ENCODE data around the gene BCOR. TPM values are rescaled to one million over a fixed set of nuclear protein-coding genes. Genes with fewer than 3 reads are reported as not detected.

BCOR gene
- total RNA-seq, 1 experiment from 2014 or later: 0.68 TPM

GRCh38 chrX:40102393-40103381, 4.9 kb upstream of the BCOR start:
- Histone ChIP-seq H3F3A (ENCODE audit: insufficient read depth, low read depth) (no peaks in the 10 kb centered on the region), H4K20me1 (ENCODE audit: insufficient read depth) (no peaks in the 10 kb centered on the region), H3K9me2 (ENCODE audit: insufficient read depth) (no peaks in the 10 kb centered on the region), H3K9me3 (ENCODE audit: insufficient read depth, low read depth) (no peaks in the 10 kb centered on the region), H3K4me3 (no peak overlapping the region), H3K36me3 (ENCODE audit: low read depth) (no peaks in the 10 kb centered on the region), H3K4me1 (replicated peaks; ENCODE audit: insufficient read depth) (peaks cover 8% of the 10 kb centered on the region; the same call in 1 of the 2 replicates), H3K27ac (no peak overlapping the region), H2AFZ (no peak overlapping the region), H3K4me2 (no peak overlapping the region), H3K27me3 (ENCODE audit: insufficient read depth, low read depth) (no peaks in the 10 kb centered on the region), H3K79me2 (ENCODE audit: low read depth) (peaks cover 13% of the 10 kb centered on the region; the same call in 1 of the 2 replicates)
- intact Hi-C loops (cut with micrococcal nuclease; ENCODE audit: unreplicated experiment): no loop called here
- ChIA-PET CTCF (no interaction called here), POLR2A (ENCODE audit: unreplicated experiment) (no interaction called here)
- DNase-seq: no peak
- BruUV-seq (replicated peaks): no TSS peak
- TF ChIP-seq, protein P1, sequence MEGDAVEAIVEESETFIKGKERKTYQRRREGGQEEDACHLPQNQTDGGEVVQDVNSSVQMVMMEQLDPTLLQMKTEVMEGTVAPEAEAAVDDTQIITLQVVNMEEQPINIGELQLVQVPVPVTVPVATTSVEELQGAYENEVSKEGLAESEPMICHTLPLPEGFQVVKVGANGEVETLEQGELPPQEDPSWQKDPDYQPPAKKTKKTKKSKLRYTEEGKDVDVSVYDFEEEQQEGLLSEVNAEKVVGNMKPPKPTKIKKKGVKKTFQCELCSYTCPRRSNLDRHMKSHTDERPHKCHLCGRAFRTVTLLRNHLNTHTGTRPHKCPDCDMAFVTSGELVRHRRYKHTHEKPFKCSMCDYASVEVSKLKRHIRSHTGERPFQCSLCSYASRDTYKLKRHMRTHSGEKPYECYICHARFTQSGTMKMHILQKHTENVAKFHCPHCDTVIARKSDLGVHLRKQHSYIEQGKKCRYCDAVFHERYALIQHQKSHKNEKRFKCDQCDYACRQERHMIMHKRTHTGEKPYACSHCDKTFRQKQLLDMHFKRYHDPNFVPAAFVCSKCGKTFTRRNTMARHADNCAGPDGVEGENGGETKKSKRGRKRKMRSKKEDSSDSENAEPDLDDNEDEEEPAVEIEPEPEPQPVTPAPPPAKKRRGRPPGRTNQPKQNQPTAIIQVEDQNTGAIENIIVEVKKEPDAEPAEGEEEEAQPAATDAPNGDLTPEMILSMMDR (conservative IDR thresholded peaks at IDR 0.05): no peak
- TF ChIP-seq EZH2 (IDR thresholded peaks at IDR 0.05; ENCODE audit: low read depth): no peak

GRCh38 chrX:40101430-40101802, 3.7 kb upstream of the BCOR start:
- Histone ChIP-seq H2AFZ (no peak overlapping the region), H3K4me2 (no peak overlapping the region), H3K9me3 (ENCODE audit: insufficient read depth, low read depth) (no peaks in the 10 kb centered on the region), H3K4me3 (no peak overlapping the region), H3K4me1 (replicated peaks; ENCODE audit: insufficient read depth) (peaks cover 8% of the 10 kb centered on the region; the same call in 1 of the 2 replicates), H4K20me1 (ENCODE audit: insufficient read depth) (no peaks in the 10 kb centered on the region), H3K27me3 (ENCODE audit: insufficient read depth, low read depth) (no peaks in the 10 kb centered on the region), H3K27ac (no peak overlapping the region), H3F3A (ENCODE audit: insufficient read depth, low read depth) (no peaks in the 10 kb centered on the region), H3K36me3 (ENCODE audit: low read depth) (no peaks in the 10 kb centered on the region), H3K79me2 (ENCODE audit: low read depth) (peaks cover 15% of the 10 kb centered on the region), H3K9me2 (ENCODE audit: insufficient read depth) (no peaks in the 10 kb centered on the region)
- CTCF ChIA-PET: no interaction called here
- intact Hi-C loops (cut with micrococcal nuclease; ENCODE audit: unreplicated experiment): no loop called here
- POLR2A ChIA-PET (ENCODE audit: unreplicated experiment): no interaction called here
- no peak for DNase-seq
- no TSS peak for BruUV-seq (replicated peaks)
- TF ChIP-seq, protein P1 (conservative IDR thresholded peaks at IDR 0.05): no peak
- no peak for TF ChIP-seq EZH2 (IDR thresholded peaks at IDR 0.05; ENCODE audit: low read depth)

DNA sequence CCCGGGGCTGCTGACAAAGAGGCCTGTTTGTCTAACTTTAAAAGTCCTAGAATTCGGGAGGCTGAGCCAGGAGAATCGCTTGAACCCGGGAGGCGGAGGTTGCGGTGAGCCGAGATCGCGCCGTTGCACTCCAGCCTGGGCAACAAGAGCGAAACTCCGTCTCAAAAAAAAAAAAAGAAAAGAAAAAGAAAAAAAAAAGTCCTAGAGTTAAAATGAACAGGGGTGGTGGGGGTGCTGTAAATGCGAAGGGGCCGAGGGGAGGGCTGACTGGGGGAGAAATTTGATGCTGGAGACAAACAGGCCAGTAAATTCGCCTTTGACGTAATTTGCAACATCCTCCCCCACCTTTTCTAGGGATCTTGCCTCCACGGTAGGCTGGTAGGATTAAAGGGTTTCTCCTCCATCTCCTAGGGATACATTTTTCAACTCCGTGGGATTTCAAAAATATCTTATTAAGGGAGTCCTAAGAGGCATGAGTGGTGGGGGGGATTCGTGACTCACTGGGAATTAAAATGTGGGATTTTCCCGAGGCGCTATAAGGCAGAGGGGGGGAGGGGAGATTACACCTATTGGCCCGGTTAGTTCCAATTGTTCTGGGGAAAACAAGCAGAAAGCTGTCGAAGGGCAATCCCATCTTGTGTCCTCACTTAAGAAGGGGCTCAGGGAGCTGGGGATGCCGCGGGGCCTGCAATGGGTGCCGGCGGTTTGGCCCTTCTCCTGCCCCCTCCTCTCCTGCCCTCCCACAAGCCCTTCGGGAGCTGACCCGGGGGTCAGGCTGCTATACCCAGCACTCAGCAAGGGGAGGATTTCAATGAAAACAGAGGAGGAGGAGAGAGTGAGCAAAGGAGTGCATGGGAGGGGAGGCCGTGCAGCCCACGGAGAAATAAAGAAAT, 3.0 kb upstream of the BCOR start:
- no peak for DNase-seq
- H3K4me1 ChIP-seq (replicated peaks; ENCODE audit: insufficient read depth): peaks cover 8% of the 10 kb centered on the region; the same call in 1 of the 2 replicates
- H3K79me2 ChIP-seq (ENCODE audit: low read depth): peaks cover 21% of the 10 kb centered on the region
- ChIA-PET POLR2A (ENCODE audit: unreplicated experiment) (no interaction called here), CTCF (no interaction called here)
- no peaks in the 10 kb centered on the region for H3K9me3 ChIP-seq (ENCODE audit: insufficient read depth, low read depth)
- no peak for TF ChIP-seq EZH2 (IDR thresholded peaks at IDR 0.05; ENCODE audit: low read depth)
- TF ChIP-seq, protein P1 (conservative IDR thresholded peaks at IDR 0.05): no peak
- peak overlapping the region; percentile 53 for H3K27ac ChIP-seq
- H3K4me2 ChIP-seq: peak overlapping the region; percentile 68; the same call in 1 of the 2 replicates
- H3K9me2 ChIP-seq (ENCODE audit: insufficient read depth): no peaks in the 10 kb centered on the region
- H4K20me1 ChIP-seq (ENCODE audit: insufficient read depth): no peaks in the 10 kb centered on the region
- peak overlapping the region; percentile 29; the same call in 1 of the 2 replicates for H3K4me3 ChIP-seq
- H3F3A ChIP-seq (ENCODE audit: insufficient read depth, low read depth): no peaks in the 10 kb centered on the region
- BruUV-seq (replicated peaks): no TSS peak
- intact Hi-C loops (cut with micrococcal nuclease; ENCODE audit: unreplicated experiment): no loop called here
- H3K36me3 ChIP-seq (ENCODE audit: low read depth): no peaks in the 10 kb centered on the region
- no peak overlapping the region for H2AFZ ChIP-seq
- no peaks in the 10 kb centered on the region for H3K27me3 ChIP-seq (ENCODE audit: insufficient read depth, low read depth)

Measured in PC-9 (cell line).